ENCODE data around the gene ZDHHC1. TPM values are rescaled to one million over a fixed set of nuclear protein-coding genes. Genes with fewer than 3 reads are reported as not detected.

ZDHHC1 gene
- total and polyA plus RNA-seq, 2 of the 13 experiments (the other 11 are each of a cell fraction or from before 2014, with no cell fraction given) = 0.51 to 1.1 TPM

DNA sequence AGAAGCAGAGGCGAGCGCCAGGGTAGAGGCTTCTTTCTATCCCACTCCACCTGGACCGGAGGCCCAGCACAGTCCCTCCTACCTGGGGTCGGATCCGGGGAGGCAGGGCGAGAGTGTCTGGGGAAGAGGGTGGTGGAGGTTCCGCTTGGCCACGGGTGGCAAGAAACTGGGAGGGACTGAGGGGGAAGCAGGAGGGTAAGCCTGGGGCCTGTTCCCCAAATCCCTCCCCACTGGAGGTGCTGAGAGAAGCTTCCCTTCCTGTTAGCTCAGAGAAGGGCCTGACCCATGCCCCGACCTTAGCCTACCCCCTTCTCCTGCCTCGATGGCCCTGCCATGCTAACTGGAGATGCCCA, 21.2 kb downstream of the ZDHHC1 start:
- no peaks in the 10 kb centered on the region for H3K36me3 ChIP-seq (replicated peaks in 1 of 2; ENCODE audit: control insufficient read depth in 1 of 2, insufficient read depth in 2 of 2, low read length in 2 of 2)
- no peak overlapping the region for H3K9ac ChIP-seq (ENCODE audit: insufficient read depth, low read depth, low read length)
- no peak overlapping the region for H3K27ac ChIP-seq (ENCODE audit: extremely low read length, insufficient read depth, low read length)
- DNase-seq (ENCODE audit: low spot score) (no peak), FAIRE-seq (no peak), ATAC-seq (no peak)
- H3K4me1 ChIP-seq (ENCODE audit: insufficient read depth, low read length) = peaks cover 44% of the 10 kb centered on the region
- no peaks in the 10 kb centered on the region for H3K79me2 ChIP-seq (ENCODE audit: insufficient read depth, low read length)
- 50% methylated on average over 9 of the region's 10 CpGs for WGBS (ENCODE audit: low lambda C conversion rate)
- H3K27me3 ChIP-seq (ENCODE audit: control insufficient read depth in 1 of 2, insufficient read depth in 2 of 2, low read length in 2 of 2) = peaks cover 0 to 47% of the 10 kb centered on the region in 2 experiments; a peak in 4 of 5 replicates
- H3K4me3 ChIP-seq (replicated peaks in 1 of 3; ENCODE audit: insufficient read depth in 1 of 3, low read depth in 2 of 3, low read length in 3 of 3) = no peak overlapping the region
- in situ Hi-C loops (cut with HindIII; ENCODE audit: extremely low pct_ligation_motif_present, low pct_unique_long_range_greater_than_20kb) (no loop called here), intact Hi-C loops (cut with micrococcal nuclease; ENCODE audit: unreplicated experiment) (no loop called here)
- POLR2A ChIA-PET = no interaction called here
- CTCF ChIA-PET (ENCODE audit: low intra/inter-chr PET ratio, low total read pairs) = no interaction called here
- BruUV-seq (replicated peaks) = no TSS peak
- no peak for TF ChIP-seq NCOR1 (IDR thresholded peaks at IDR 0.05; ENCODE audit: borderline replicate concordance, low read length)
- TF ChIP-seq YEATS2 (CRISPR knock-in tag; IDR thresholded peaks at IDR 0.05; ENCODE audit: borderline replicate concordance) = no peak
- no peak for TF ChIP-seq ISX (CRISPR knock-in tag; conservative IDR thresholded peaks at IDR 0.05)
- 0 out of 2 replicates have a peak, but pooled peaks have one; percentile 15 for TF ChIP-seq MTA1 (CRISPR knock-in tag; IDR thresholded peaks at IDR 0.05; ENCODE audit: borderline replicate concordance)
- TF ChIP-seq TP53 (CRISPR knock-in tag; conservative IDR thresholded peaks at IDR 0.05) = no peak
- no peak for TF ChIP-seq ZFP82 (CRISPR knock-in tag; IDR thresholded peaks at IDR 0.05; ENCODE audit: borderline replicate concordance)
- TF ChIP-seq SNAI1 (CRISPR knock-in tag; IDR thresholded peaks at IDR 0.05; ENCODE audit: borderline replicate concordance) = no peak
- H2AFZ ChIP-seq (ENCODE audit: low read length) = no peak overlapping the region
- H3K4me2 ChIP-seq (ENCODE audit: low read depth, low read length) = no peak overlapping the region
- H4K20me1 ChIP-seq (ENCODE audit: insufficient read depth, low read length) = no peaks in the 10 kb centered on the region
- H3K9me3 ChIP-seq (ENCODE audit: low read length) = no peaks in the 10 kb centered on the region

- no peak for FAIRE-seq
- H3K79me2 ChIP-seq (ENCODE audit: insufficient read depth, low read length) = no peaks in the 10 kb centered on the region
- intact Hi-C loops (cut with micrococcal nuclease; ENCODE audit: unreplicated experiment) (no loop called here), in situ Hi-C loops (cut with HindIII; ENCODE audit: extremely low pct_ligation_motif_present, low pct_unique_long_range_greater_than_20kb) (no loop called here)
- H3K27ac ChIP-seq (ENCODE audit: extremely low read length, insufficient read depth, low read length) = no peak overlapping the region
- peaks cover 44% of the 10 kb centered on the region for H3K4me1 ChIP-seq (ENCODE audit: insufficient read depth, low read length)
- H3K9ac ChIP-seq (ENCODE audit: insufficient read depth, low read depth, low read length) = no peak overlapping the region
- CTCF ChIA-PET (ENCODE audit: low intra/inter-chr PET ratio, low total read pairs) = interaction anchor here (0.9 to 2.5 kb wide), 2 partner anchors 45 to 67 kb away, joined by 3 to 13 read pairs; partner anchors contain the start of genes KCTD19 and LRRC36
- no peak overlapping the region for H2AFZ ChIP-seq (ENCODE audit: low read length)
- ATAC-seq = no peak
- no peaks in the 10 kb centered on the region for H3K36me3 ChIP-seq (replicated peaks in 1 of 2; ENCODE audit: control insufficient read depth in 1 of 2, insufficient read depth in 2 of 2, low read length in 2 of 2)
- H3K4me2 ChIP-seq (ENCODE audit: low read depth, low read length) = no peak overlapping the region
- no TSS peak for BruUV-seq (replicated peaks)
- TF ChIP-seq ZNF589 (CRISPR knock-in tag; conservative IDR thresholded peaks at IDR 0.05) (no peak), DNMT1 (CRISPR knock-in tag; IDR thresholded peaks at IDR 0.05) (no peak), NFE2L2 (IDR thresholded peaks at IDR 0.05; ENCODE audit: low read length) (no peak), PHF8 (CRISPR knock-in tag; IDR thresholded peaks at IDR 0.05) (0 out of 2 replicates have a peak, but pooled peaks have one; percentile 8)
- H3K4me3 ChIP-seq (replicated peaks in 1 of 3; ENCODE audit: insufficient read depth in 1 of 3, low read depth in 2 of 3, low read length in 3 of 3) = no peak overlapping the region
- POLR2A ChIA-PET = no interaction called here
- no peaks in the 10 kb centered on the region for H4K20me1 ChIP-seq (ENCODE audit: insufficient read depth, low read length)
- WGBS (ENCODE audit: low lambda C conversion rate) = 86% methylated on average over 84 of the region's 88 CpGs
- no peak for DNase-seq (ENCODE audit: low spot score)
- H3K27me3 ChIP-seq (ENCODE audit: control insufficient read depth in 1 of 2, insufficient read depth in 2 of 2, low read length in 2 of 2) = peaks cover 2 to 53% of the 10 kb centered on the region in 2 experiments; a peak in 4 of 5 replicates
- H3K9me3 ChIP-seq (ENCODE audit: low read length) = no peaks in the 10 kb centered on the region
These were observed 21.8 kb downstream of the ZDHHC1 start for GRCh38 chr16:67394155-67395104.

All from HepG2 (cell line).